Activated naive CD8-positive, alpha-beta T cell (primary cell): ENCODE data around the gene ZBTB8A.
"Not testable (repeated sequence)": the region's sequence is repeated elsewhere in the genome, so short reads cannot be mapped to it uniquely, and the experiment has no call there.

ENCODE experiments used
- H3K27ac Mint-ChIP-seq: one replicate; pipeline ENCODE4 v1.8.0; 2021; ENCODE audit warnings: mixed read lengths
- H3K27me3 Mint-ChIP-seq: one replicate; pipeline ENCODE4 v1.8.0; 2021; ENCODE audit warnings: mixed read lengths
- H3K36me3 Mint-ChIP-seq: one replicate; pipeline ENCODE4 v1.8.0; 2021; ENCODE audit warnings: mixed read lengths
- H3K4me1 Mint-ChIP-seq: one replicate; pipeline ENCODE4 v1.8.0; 2021; ENCODE audit warnings: low read depth, mixed read lengths
- H3K4me3 Mint-ChIP-seq: one replicate; pipeline ENCODE4 v1.8.0; 2021; ENCODE audit warnings: mild to moderate bottlenecking, mixed read lengths
- H3K9me3 Mint-ChIP-seq: one replicate; pipeline ENCODE4 v1.8.0; 2021; ENCODE audit warnings: low read depth, mixed read lengths

The ZBTB8A gene

GRCh38 chr1:32521165-32521564 is 18.1 kb upstream of the ZBTB8A start:
- H3K36me3 Mint-ChIP-seq, result no peaks in the 10 kb centered on the region
- H3K27me3 Mint-ChIP-seq, result no peaks in the 10 kb centered on the region
- H3K9me3 Mint-ChIP-seq, result no peaks in the 10 kb centered on the region
- peaks cover 4% of the 10 kb centered on the region for H3K4me1 Mint-ChIP-seq
- no peak overlapping the region for H3K27ac Mint-ChIP-seq
- peak overlapping the region; percentile 70 for H3K4me3 Mint-ChIP-seq

GRCh38 chr1:32525053-32525452 is 14.2 kb upstream of the ZBTB8A start:
- Mint-ChIP-seq H3K4me1 (peaks cover 4% of the 10 kb centered on the region), H3K36me3 (no peaks in the 10 kb centered on the region), H3K4me3 (no peak overlapping the region), H3K27ac (no peak overlapping the region), H3K9me3 (no peaks in the 10 kb centered on the region), H3K27me3 (no peaks in the 10 kb centered on the region)

- H3K36me3 Mint-ChIP-seq, result no peaks in the 10 kb centered on the region
Measured at GRCh38 chr1:32525661-32526444, 13.4 kb upstream of the ZBTB8A start.

GRCh38 chr1:32528550-32528949 is 10.7 kb upstream of the ZBTB8A start:
- not testable (repeated sequence) for H3K9me3 Mint-ChIP-seq, H3K27me3 Mint-ChIP-seq, H3K4me1 Mint-ChIP-seq, H3K27ac Mint-ChIP-seq, H3K36me3 Mint-ChIP-seq, H3K4me3 Mint-ChIP-seq

More at GRCh38 chr1:32525661-32526444, 13.4 kb upstream of the ZBTB8A start:
- Mint-ChIP-seq H3K4me3 (no peak overlapping the region), H3K27me3 (no peaks in the 10 kb centered on the region), H3K9me3 (no peaks in the 10 kb centered on the region), H3K27ac (no peak overlapping the region), H3K4me1 (peaks cover 2% of the 10 kb centered on the region)

GRCh38 chr1:32533792-32534327 is 5.4 kb upstream of the ZBTB8A start:
- Mint-ChIP-seq H3K4me1 (peaks cover 1% of the 10 kb centered on the region), H3K27me3 (peaks cover 18% of the 10 kb centered on the region), H3K9me3 (no peaks in the 10 kb centered on the region), H3K27ac (no peak overlapping the region), H3K4me3 (no peak overlapping the region), H3K36me3 (no peaks in the 10 kb centered on the region)

- Mint-ChIP-seq H3K4me1 (peaks cover 10% of the 10 kb centered on the region), H3K27me3 (peaks cover 28% of the 10 kb centered on the region), H3K9me3 (no peaks in the 10 kb centered on the region), H3K4me3 (no peak overlapping the region), H3K36me3 (no peaks in the 10 kb centered on the region), H3K27ac (no peak overlapping the region)
Measured at GRCh38 chr1:32536117-32536516, 3.1 kb upstream of the ZBTB8A start.

- H3K36me3 Mint-ChIP-seq, result no peaks in the 10 kb centered on the region
- peaks cover 10% of the 10 kb centered on the region for H3K4me1 Mint-ChIP-seq
- no peak overlapping the region for H3K27ac Mint-ChIP-seq
- no peak overlapping the region for H3K4me3 Mint-ChIP-seq
- no peaks in the 10 kb centered on the region for H3K9me3 Mint-ChIP-seq
- H3K27me3 Mint-ChIP-seq, result peaks cover 34% of the 10 kb centered on the region
Measured at GRCh38 chr1:32536764-32537163, 2.5 kb upstream of the ZBTB8A start.

GRCh38 chr1:32539584-32540571 is 651 bp downstream of the ZBTB8A start:
- no peak overlapping the region for H3K27ac Mint-ChIP-seq
- peaks cover 42% of the 10 kb centered on the region for H3K27me3 Mint-ChIP-seq
- H3K4me3 Mint-ChIP-seq, result peak overlapping the region; percentile 87
- H3K9me3 Mint-ChIP-seq, result no peaks in the 10 kb centered on the region
- H3K4me1 Mint-ChIP-seq, result peaks cover 10% of the 10 kb centered on the region
- H3K36me3 Mint-ChIP-seq, result no peaks in the 10 kb centered on the region

GRCh38 chr1:32540605-32541004 is 1.4 kb downstream of the ZBTB8A start:
- Mint-ChIP-seq H3K27me3 (peaks cover 41% of the 10 kb centered on the region), H3K27ac (no peak overlapping the region), H3K4me3 (peak overlapping the region; percentile 87), H3K36me3 (no peaks in the 10 kb centered on the region), H3K9me3 (no peaks in the 10 kb centered on the region), H3K4me1 (peaks cover 10% of the 10 kb centered on the region)

- peaks cover 41% of the 10 kb centered on the region for H3K27me3 Mint-ChIP-seq
- peaks cover 10% of the 10 kb centered on the region for H3K4me1 Mint-ChIP-seq
- peak overlapping the region; percentile 87 for H3K4me3 Mint-ChIP-seq
- no peak overlapping the region for H3K27ac Mint-ChIP-seq
- no peaks in the 10 kb centered on the region for H3K36me3 Mint-ChIP-seq
- no peaks in the 10 kb centered on the region for H3K9me3 Mint-ChIP-seq
Measured at GRCh38 chr1:32541064-32541566, 1.9 kb downstream of the ZBTB8A start.

- H3K4me3 Mint-ChIP-seq, result no peak overlapping the region
- H3K27ac Mint-ChIP-seq, result no peak overlapping the region
- H3K36me3 Mint-ChIP-seq, result no peaks in the 10 kb centered on the region
- H3K27me3 Mint-ChIP-seq, result peaks cover 12% of the 10 kb centered on the region
- no peaks in the 10 kb centered on the region for H3K4me1 Mint-ChIP-seq
- no peaks in the 10 kb centered on the region for H3K9me3 Mint-ChIP-seq
Measured at GRCh38 chr1:32546611-32547010, 7.4 kb downstream of the ZBTB8A start.

GRCh38 chr1:32549616-32550015 is 10.4 kb downstream of the ZBTB8A start:
- Mint-ChIP-seq H3K27ac (no peak overlapping the region), H3K4me3 (no peak overlapping the region), H3K27me3 (peaks cover 3% of the 10 kb centered on the region), H3K36me3 (no peaks in the 10 kb centered on the region), H3K4me1 (no peaks in the 10 kb centered on the region), H3K9me3 (no peaks in the 10 kb centered on the region)

GRCh38 chr1:32554288-32554687 is 15.1 kb downstream of the ZBTB8A start:
- H3K4me3 Mint-ChIP-seq, result no peak overlapping the region
- no peaks in the 10 kb centered on the region for H3K27me3 Mint-ChIP-seq
- H3K4me1 Mint-ChIP-seq, result no peaks in the 10 kb centered on the region
- no peaks in the 10 kb centered on the region for H3K36me3 Mint-ChIP-seq
- no peaks in the 10 kb centered on the region for H3K9me3 Mint-ChIP-seq
- no peak overlapping the region for H3K27ac Mint-ChIP-seq

- not testable (repeated sequence) for H3K36me3 Mint-ChIP-seq, H3K4me3 Mint-ChIP-seq, H3K4me1 Mint-ChIP-seq, H3K9me3 Mint-ChIP-seq, H3K27ac Mint-ChIP-seq, H3K27me3 Mint-ChIP-seq
Measured at GRCh38 chr1:32557035-32557434, 17.8 kb downstream of the ZBTB8A start.

GRCh38 chr1:32557812-32558211 is 18.6 kb downstream of the ZBTB8A start:
- Mint-ChIP-seq H3K4me1 (no peaks in the 10 kb centered on the region), H3K27ac (no peak overlapping the region), H3K27me3 (no peaks in the 10 kb centered on the region), H3K36me3 (no peaks in the 10 kb centered on the region), H3K9me3 (no peaks in the 10 kb centered on the region), H3K4me3 (no peak overlapping the region)
